SU-DHL-6 (cell line): ENCODE data around the gene PCDHA10.

ENCODE experiments used
- EZH2phosphoT487 ChIP-seq: fragments of 200-600 bp; sonication (generic), shearing (Covaris generic); conservative IDR thresholded peaks from 2 replicates; pipeline ENCODE4 v1.6.1; 2018; ENCODE audit warnings: mild to moderate bottlenecking, antibody characterized with exemption, low read length, moderate library complexity, mixed read lengths
- TF ChIP-seq, protein P1 (sequence below): fragments of 200-600 bp; sonication (generic); IDR thresholded peaks from one replicate; pipeline ENCODE4 v1.5.1; 2017; ENCODE audit warnings: antibody characterized with exemption, mild to moderate bottlenecking, low read length, moderate library complexity; ENCODE audit not compliant: insufficient read depth, poor library complexity, severe bottlenecking

DNA sequence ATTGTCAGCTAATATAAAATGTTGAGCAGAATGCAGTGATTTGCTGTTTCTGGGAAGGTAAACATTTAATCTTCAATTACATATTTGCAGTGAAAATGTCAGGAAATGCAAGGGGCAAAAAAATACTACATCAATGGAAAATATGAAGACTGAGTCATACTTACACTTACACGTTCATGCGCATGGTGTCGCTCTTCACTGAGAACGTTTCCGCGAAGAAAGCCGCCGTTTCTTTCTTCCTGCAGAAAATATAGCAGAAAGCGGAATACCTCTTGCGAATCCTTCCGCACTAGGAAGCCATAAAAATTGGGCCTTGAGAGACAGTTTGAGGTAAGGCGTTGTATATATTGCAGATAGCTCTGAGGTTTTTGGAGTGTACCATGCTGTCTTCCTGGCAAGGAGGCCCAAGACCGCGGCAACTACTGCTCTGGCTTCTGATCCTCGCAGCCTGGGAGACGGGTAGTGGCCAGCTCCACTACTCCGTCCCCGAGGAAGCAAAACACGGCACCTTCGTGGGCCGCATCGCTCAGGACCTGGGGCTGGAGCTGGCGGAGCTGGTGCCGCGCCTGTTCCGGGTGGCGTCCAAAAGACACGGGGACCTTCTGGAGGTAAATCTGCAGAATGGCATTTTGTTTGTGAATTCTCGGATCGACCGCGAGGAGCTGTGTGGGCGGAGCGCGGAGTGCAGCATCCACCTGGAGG, 26.3 kb downstream of the PCDHA10 start, which contains the start of gene PCDHA13:
- TF ChIP-seq, protein P1, sequence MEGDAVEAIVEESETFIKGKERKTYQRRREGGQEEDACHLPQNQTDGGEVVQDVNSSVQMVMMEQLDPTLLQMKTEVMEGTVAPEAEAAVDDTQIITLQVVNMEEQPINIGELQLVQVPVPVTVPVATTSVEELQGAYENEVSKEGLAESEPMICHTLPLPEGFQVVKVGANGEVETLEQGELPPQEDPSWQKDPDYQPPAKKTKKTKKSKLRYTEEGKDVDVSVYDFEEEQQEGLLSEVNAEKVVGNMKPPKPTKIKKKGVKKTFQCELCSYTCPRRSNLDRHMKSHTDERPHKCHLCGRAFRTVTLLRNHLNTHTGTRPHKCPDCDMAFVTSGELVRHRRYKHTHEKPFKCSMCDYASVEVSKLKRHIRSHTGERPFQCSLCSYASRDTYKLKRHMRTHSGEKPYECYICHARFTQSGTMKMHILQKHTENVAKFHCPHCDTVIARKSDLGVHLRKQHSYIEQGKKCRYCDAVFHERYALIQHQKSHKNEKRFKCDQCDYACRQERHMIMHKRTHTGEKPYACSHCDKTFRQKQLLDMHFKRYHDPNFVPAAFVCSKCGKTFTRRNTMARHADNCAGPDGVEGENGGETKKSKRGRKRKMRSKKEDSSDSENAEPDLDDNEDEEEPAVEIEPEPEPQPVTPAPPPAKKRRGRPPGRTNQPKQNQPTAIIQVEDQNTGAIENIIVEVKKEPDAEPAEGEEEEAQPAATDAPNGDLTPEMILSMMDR, result no peak
- no peak for TF ChIP-seq EZH2phosphoT487
